Neural cell (in vitro differentiated cells): ENCODE results near the gene BAG5.

ENCODE experiments used
- CTCF ChIP-seq: fragments of 450-650 bp; IDR thresholded peaks from 2 replicates; pipeline ENCODE4 v1.5.1; 2014; ENCODE audit warnings: antibody characterized with exemption, mild to moderate bottlenecking, moderate library complexity; ENCODE audit not compliant: poor library complexity, severe bottlenecking
- REST ChIP-seq: IDR thresholded peaks from 2 replicates; pipeline ENCODE4 v1.6.1; 2012; ENCODE audit warnings: borderline replicate concordance

- no peak for TF ChIP-seq CTCF
- TF ChIP-seq REST: no peak
These were observed 13.8 kb downstream of the BAG5 start for GRCh38 chr14:103548463-103549351.
